NT2/D1 (cell line): ENCODE data around the gene TACR1.

Source experiments
- SUZ12 ChIP-seq: IDR thresholded peaks from 2 replicates; pipeline ENCODE4 v1.6.1; 2011; ENCODE audit not compliant: insufficient read length, insufficient read depth; ENCODE audit errors: extremely low read depth
- YY1 ChIP-seq: IDR thresholded peaks from 2 replicates; pipeline ENCODE4 v1.6.1; 2011; ENCODE audit not compliant: insufficient read length, insufficient read depth
- ZNF274 ChIP-seq: IDR thresholded peaks from 2 replicates; pipeline ENCODE4 v1.6.1; 2011; ENCODE audit warnings: mild to moderate bottlenecking, low read depth, low read length

DNA sequence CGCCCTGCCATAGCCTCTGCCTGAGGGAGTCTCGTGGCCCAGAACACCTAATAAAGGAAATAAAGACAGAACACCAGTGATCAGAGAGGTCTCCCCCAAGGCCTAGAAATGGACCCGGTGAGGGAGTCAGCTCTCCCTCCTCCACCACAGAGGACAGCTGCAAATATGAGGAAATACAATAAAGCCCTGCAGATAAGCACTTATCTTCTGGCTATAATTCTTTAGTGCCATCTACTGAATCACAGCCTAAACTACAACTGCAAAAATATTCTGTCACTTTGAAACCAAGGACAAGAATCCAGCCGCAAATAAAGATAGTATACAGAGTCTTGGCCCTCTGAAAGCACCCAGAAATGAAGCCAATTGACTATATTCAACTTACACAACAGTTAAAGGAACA lies 42.4 kb upstream of the TACR1 start:
- TF ChIP-seq YY1: no peak
- no peak for TF ChIP-seq ZNF274
- no peak for TF ChIP-seq SUZ12
